ENCODE data around the gene PKHD1.

- TF ChIP-seq CTCF (IDR thresholded peaks at IDR 0.05) (no peak), POLR2A (IDR thresholded peaks at IDR 0.05) (no peak)
Measured at GRCh38 chr6:51812231-51812630, 275.2 kb downstream of the PKHD1 start.
